A673 (cell line): Measurements from ENCODE around the gene RAVER2. TPM values are rescaled to one million over a fixed set of nuclear protein-coding genes. Genes with fewer than 3 reads are reported as not detected.

Experiments
- BruUV-seq: library from RNA; stranded (reverse); fragments of 400-500 nt; replicated peaks from 2 replicates; lab custom pipeline; 2021; lab: Mats Ljungman, UMichigan
- CTCF ChIA-PET: fragments of 300-600 bp; sonication (Branson Sonifier 250); formaldehyde crosslinking; loops from one replicate; lab custom pipeline; 2022; ENCODE audit warnings: antibody characterized with exemption; lab: Charles Lee
- POLR2A ChIA-PET: fragments of 300-600 bp; sonication (Branson Sonifier 250); formaldehyde crosslinking; loops from one replicate; lab custom pipeline; 2022; ENCODE audit warnings: antibody characterized with exemption; ENCODE audit not compliant: low non-redundant PET; lab: Charles Lee
- DNase-seq: peaks from one replicate; pipeline ENCODE4 v3.0.0-alpha.2; 2015; ENCODE audit warnings: low spot score
- H3K27ac ChIP-seq: fragments of 200-600 bp; sonication (generic); 2 replicates; pipeline ENCODE4 v1.5.1; 2016; ENCODE audit warnings: mixed run types, low read depth, mild to moderate bottlenecking, mixed read lengths, antibody characterized with exemption, low read length; ENCODE audit not compliant: poor library complexity, severe bottlenecking
- H3K27me3 ChIP-seq: fragments of 200-600 bp; sonication (generic); replicated peaks from 2 replicates; pipeline ENCODE4 v1.6.1; 2017; ENCODE audit warnings: mixed run types, low read depth, mild to moderate bottlenecking, mixed read lengths, antibody characterized with exemption, low read length; ENCODE audit not compliant: insufficient read depth, poor library complexity
- H3K36me3 ChIP-seq: fragments of 200-600 bp; sonication (generic); 2 replicates; pipeline ENCODE4 v1.6.1; 2016; ENCODE audit warnings: mixed run types, mild to moderate bottlenecking, mixed read lengths, antibody characterized with exemption, low read length; ENCODE audit not compliant: insufficient read depth, poor library complexity, severe bottlenecking
- H3K4me1 ChIP-seq: fragments of 200-600 bp; sonication (generic); 2 replicates; pipeline ENCODE4 v1.6.1; 2017; ENCODE audit warnings: mixed run types, mild to moderate bottlenecking, mixed read lengths, antibody characterized with exemption, low read length; ENCODE audit not compliant: insufficient read depth, poor library complexity, severe bottlenecking
- H3K4me3 ChIP-seq: fragments of 200-600 bp; sonication (generic); 2 replicates; pipeline ENCODE4 v1.5.1; 2016; ENCODE audit warnings: low read depth, mixed run types, mild to moderate bottlenecking, mixed read lengths, low read length; ENCODE audit not compliant: poor library complexity, severe bottlenecking
- H3K9me3 ChIP-seq: fragments of 200-600 bp; sonication (generic); 2 replicates; pipeline ENCODE4 v1.6.1; 2016; ENCODE audit warnings: mixed run types, low read depth, mild to moderate bottlenecking, mixed read lengths, antibody characterized with exemption, low read length; ENCODE audit not compliant: poor library complexity, severe bottlenecking
- CTCF ChIP-seq: fragments of 300-800, 200-600 bp; sonication (generic); conservative IDR thresholded peaks from 2 replicates; pipeline ENCODE4 v1.5.1; 2017; ENCODE audit warnings: low read depth, mild to moderate bottlenecking, antibody characterized with exemption, low read length, moderate library complexity, mixed read lengths
- EZH2 ChIP-seq: fragments of 200-600 bp; sonication (generic); IDR thresholded peaks from 2 replicates; pipeline ENCODE4 v1.6.1; 2017; ENCODE audit warnings: borderline replicate concordance, low read depth, mild to moderate bottlenecking, mixed read lengths, antibody characterized with exemption, low read length; ENCODE audit not compliant: poor library complexity, severe bottlenecking
- intact Hi-C: fragments of 100-400 bp; cut with micrococcal nuclease; formaldehyde crosslinking; loops from one replicate; pipeline ENCODE4 v1.10.0; 2022; ENCODE audit not compliant: unreplicated experiment
- total RNA-seq: library from RNA; stranded (reverse); gene quantifications from 2 replicates; pipeline ENCODE4 v1.2.3, GENCODE V29; 2021

RAVER2 gene
- total RNA-seq, 1 experiment from 2014 or later = 34.1 TPM

DNA sequence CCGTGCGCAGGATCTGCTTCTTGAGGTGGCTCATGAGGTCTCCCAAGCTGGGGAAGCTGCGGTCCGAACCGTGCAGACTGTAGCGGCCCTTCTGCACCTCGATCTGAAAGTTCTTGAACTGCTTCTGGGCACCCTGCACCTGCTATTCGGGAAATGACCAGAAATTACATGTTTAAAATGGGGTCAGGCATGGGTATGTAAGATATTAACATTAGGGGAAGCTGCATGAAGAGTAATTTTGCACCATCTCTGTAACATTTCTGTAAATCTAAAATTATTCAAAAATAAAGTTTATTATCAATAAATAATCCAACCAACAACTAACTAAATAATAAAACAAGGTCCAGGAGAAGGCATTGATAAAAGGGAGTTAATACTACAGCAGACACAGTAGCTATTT is 110.7 kb downstream of the RAVER2 start:
- ChIA-PET POLR2A (no interaction called here), CTCF (no interaction called here)
- H3K4me3 ChIP-seq = no peak overlapping the region
- no TSS peak for BruUV-seq
- peaks cover 15% of the 10 kb centered on the region for H3K4me1 ChIP-seq
- H3K27me3 ChIP-seq = no peaks in the 10 kb centered on the region
- TF ChIP-seq EZH2 (no peak), CTCF (no peak)
- DNase-seq = no peak
- H3K9me3 ChIP-seq = no peaks in the 10 kb centered on the region
- peaks cover 96% of the 10 kb centered on the region for H3K36me3 ChIP-seq
- H3K27ac ChIP-seq = peak overlapping the region; percentile 65
- intact Hi-C loops = no loop called here

DNA sequence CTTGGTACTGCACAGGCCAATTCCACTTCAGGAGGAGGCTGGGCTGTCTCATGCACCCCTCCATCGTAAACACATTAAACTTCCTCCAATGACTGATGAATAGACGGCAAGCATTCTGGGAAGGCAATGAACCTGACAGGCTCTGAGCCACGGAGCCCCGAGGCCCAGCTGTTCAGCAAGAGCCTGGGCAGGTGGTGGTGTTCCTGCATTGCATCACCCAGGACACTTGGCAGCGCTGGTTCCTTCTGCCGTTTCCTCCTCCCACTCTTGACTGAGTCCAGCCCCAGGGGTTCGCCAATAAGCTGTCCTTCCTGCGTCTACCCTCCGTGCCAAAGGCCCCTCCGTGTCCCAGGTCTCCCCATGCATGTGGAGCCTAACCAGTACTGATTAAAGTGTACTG is 111.7 kb downstream of the RAVER2 start:
- Histone ChIP-seq H3K4me3 (no peak overlapping the region), H3K4me1 (peaks cover 15% of the 10 kb centered on the region), H3K27ac (peak overlapping the region; percentile 65), H3K27me3 (no peaks in the 10 kb centered on the region), H3K9me3 (no peaks in the 10 kb centered on the region), H3K36me3 (peaks cover 96% of the 10 kb centered on the region)
- CTCF ChIA-PET = no interaction called here
- intact Hi-C loops = no loop called here
- peak; percentile 66 for DNase-seq
- TF ChIP-seq EZH2 = no peak
- peak; percentile 14; the same call in 1 of the 2 replicates for TF ChIP-seq CTCF
- no TSS peak for BruUV-seq
- POLR2A ChIA-PET = no interaction called here

- Histone ChIP-seq H3K27me3 (no peaks in the 10 kb centered on the region), H3K9me3 (no peaks in the 10 kb centered on the region), H3K4me3 (no peak overlapping the region), H3K4me1 (peaks cover 15% of the 10 kb centered on the region), H3K36me3 (peaks cover 96% of the 10 kb centered on the region), H3K27ac (peak overlapping the region; percentile 65)
- TF ChIP-seq CTCF (no peak), EZH2 (no peak)
- CTCF ChIA-PET = no interaction called here
- BruUV-seq = no TSS peak
- DNase-seq = no peak
- intact Hi-C loops = no loop called here
- POLR2A ChIA-PET = no interaction called here
These were observed 112.5 kb downstream of the RAVER2 start for GRCh38 chr1:64857347-64857746.
